Subcutaneous adipose tissue (tissue), 4 donors: ENCODE measurements around the gene NLK. TPM values are rescaled to one million over a fixed set of nuclear protein-coding genes. Genes with fewer than 3 reads are reported as not detected.

Experiments
- total RNA-seq, 4 donors: library from RNA; depleted of rRNA; stranded (reverse); fragments of >200 nt; gene quantifications; one replicate each; pipeline ENCODE4 v1.1.0, GENCODE V29; 2016
- TF ChIP-seq, protein P1 (sequence below): fragments of 450-650 bp; IDR thresholded peaks from one replicate; pipeline ENCODE4 v1.5.1; 2016; ENCODE audit warnings: low read depth, mild to moderate bottlenecking, control low read depth, antibody characterized with exemption, moderate library complexity

The NLK gene
- total RNA-seq, 4 donors from 2014 or later = 18.1 to 33.4 (median 22.8) TPM

DNA sequence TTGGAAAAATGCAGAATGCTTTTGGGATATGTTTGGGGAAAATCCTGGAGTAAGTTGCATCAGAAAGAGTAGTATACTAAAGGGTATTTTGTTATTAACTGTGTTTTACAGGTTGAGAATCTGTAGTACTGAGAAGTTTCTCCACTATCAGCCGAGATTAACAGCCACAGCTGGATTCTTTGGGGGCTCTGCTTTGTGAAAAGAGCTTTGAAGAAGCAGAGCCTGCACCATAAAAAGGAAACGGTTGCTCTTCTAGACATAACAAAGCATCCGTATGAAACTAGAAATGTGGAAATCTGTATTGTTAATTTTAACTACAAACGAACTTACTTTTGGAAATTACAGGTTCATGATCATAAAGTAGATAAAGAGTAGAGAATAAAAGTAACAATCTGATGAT is 5.3 kb downstream of the NLK start:
- TF ChIP-seq, protein P1, sequence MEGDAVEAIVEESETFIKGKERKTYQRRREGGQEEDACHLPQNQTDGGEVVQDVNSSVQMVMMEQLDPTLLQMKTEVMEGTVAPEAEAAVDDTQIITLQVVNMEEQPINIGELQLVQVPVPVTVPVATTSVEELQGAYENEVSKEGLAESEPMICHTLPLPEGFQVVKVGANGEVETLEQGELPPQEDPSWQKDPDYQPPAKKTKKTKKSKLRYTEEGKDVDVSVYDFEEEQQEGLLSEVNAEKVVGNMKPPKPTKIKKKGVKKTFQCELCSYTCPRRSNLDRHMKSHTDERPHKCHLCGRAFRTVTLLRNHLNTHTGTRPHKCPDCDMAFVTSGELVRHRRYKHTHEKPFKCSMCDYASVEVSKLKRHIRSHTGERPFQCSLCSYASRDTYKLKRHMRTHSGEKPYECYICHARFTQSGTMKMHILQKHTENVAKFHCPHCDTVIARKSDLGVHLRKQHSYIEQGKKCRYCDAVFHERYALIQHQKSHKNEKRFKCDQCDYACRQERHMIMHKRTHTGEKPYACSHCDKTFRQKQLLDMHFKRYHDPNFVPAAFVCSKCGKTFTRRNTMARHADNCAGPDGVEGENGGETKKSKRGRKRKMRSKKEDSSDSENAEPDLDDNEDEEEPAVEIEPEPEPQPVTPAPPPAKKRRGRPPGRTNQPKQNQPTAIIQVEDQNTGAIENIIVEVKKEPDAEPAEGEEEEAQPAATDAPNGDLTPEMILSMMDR = no peak

DNA sequence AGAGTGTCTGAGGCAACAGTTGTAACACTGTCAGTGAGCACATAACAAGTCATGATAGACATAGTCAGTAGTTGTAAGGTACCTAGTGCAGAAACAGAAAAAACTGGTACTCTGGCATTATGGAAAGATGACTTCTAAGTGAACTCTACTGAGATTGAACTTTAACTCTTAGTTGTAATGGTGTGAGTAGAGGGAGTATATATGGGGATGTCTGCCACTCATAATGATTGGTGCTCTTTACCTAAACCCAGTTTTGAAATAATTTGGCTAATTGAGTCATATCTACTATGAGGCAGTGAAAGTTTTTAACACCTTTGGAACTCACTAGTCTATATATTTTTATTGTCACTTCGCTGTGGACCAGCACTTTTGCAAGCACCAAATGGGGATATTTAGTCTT is 6.6 kb downstream of the NLK start:
- TF ChIP-seq, protein P1 = no peak

DNA sequence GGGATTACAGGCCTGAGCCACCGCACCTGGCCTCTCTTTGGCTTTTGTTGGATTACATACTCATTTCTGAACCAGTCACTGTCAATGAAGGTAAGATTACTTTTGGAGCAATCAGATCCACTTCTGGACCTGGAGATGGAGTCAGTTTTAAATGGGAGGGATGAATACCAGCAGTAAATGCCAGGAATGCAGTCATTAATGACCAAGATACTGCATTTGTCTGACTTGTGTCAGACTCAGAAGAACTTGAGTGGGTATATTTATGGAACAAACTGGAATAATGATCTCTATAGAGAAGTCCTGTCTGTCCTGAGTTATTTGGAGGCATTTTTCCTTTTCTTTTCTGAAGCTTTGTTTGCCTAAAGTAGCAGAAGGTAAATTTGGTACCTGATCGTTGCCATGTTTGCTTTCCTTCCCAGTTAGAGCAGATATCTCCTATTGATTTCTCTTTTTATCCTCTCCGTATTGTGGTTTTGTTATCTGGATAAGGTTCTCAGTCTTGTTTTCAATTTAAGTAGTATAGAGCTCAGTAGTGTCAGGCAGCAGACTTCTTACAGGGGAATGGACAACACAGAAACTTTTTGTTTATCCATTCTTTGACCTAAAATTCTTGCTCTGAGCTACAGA is 10.7 kb downstream of the NLK start:
- TF ChIP-seq, protein P1 = no peak

DNA sequence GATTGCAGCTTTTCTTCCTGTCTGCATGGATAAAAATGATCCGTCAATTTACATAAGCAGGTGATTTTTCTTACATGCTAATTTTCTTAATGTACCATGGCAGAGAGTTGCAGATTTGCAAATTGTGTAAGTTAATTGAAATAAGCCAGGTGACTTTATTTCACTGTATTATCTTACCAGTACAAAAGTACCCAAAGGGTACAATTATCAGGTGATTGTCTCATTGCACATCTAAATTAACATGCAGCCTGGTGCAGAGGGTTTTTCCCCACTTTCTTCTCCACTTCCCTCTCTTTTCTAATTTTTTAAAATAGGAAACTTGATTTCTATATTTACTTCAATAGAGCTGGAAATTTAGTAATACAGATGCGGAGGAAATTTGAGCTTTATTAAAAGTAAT is 11.2 kb downstream of the NLK start:
- TF ChIP-seq, protein P1 = no peak

DNA sequence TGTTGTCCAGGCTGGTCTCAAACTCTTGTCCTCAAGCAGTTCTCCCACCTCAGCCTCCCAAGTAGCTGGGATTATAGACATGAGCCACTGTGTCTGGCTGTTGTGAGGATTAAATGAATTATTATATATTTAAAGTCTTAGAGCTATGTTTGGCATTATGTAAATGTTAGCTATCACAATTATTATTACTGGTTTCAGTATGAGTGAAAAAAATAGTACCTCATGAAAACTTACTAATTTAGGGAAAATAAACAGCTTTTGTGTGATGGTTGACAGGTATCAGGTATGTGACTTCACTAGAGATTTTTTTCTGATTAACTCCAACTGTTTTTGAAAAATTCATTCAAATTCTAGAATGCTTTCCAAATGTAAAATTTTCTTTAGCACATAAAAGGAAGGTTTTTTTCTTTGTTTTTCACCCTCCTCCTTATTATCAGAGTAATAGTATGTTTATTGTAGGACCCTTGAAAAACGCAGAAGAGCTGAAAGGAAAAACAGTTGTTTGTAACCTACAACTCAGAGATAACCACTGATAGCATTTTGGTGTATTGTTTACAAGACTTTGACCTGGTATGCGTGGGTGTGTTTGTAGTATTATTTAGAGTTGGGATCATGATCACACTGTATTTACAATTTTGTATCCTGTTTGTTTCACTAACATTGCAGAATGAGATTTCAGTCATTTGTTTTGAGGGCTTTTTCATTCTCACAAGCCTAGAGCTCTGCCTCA is 13.2 kb downstream of the NLK start:
- TF ChIP-seq, protein P1 = no peak

DNA sequence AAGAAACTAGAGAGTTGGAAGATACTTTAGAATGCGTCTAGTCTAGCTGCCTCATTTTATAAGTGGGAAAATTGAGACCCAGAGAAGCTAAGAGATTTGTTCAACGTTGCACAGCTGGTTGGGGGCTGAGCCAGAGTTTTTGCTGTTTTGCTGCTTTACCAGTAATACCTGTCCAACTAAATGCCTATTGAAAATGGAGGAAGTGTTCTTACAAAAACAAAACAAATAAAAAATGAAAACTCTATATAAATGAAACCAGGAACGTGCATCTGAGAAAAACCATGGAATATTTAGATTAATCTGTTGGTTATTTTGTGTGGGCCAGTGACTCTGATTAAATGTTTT is 13.8 kb downstream of the NLK start:
- TF ChIP-seq, protein P1 = no peak

DNA sequence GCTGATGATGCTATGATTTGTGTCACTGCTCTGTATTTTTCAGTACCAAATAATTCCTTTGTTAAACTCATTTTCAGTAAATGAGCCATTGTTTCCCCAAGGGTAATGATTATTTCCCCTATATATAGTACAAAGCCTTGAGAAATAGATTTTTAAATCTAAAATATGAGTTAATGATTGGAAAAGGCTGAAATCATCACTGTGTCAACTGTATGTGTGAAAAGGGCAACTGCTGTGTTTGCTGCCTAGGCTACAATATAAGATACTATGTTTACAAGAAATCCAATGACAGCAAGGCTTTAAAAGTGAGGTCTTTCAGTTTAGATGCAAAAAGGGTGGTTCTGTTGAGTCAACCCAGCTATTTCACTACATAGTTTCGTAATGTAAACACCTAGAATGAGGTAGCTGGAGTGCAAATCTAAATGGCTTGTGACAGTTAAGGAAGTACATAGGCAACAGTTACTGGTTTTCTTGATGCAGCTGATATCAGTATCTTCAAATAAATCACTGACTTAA is 15.3 kb downstream of the NLK start:
- TF ChIP-seq, protein P1 = no peak
